Kidney epithelial cell (primary cell): ENCODE results near the gene ARPC3. TPM values are rescaled to one million over a fixed set of nuclear protein-coding genes. Genes with fewer than 3 reads are reported as not detected.

ENCODE experiments used
- DNase-seq: peaks from one replicate; pipeline ENCODE4 v3.0.0-alpha.2; 2010; ENCODE audit warnings: low read depth
- H3K27me3 ChIP-seq: 2 replicates; pipeline ENCODE4 v1.6.0; 2011; ENCODE audit warnings: low read length; ENCODE audit not compliant: control insufficient read depth, insufficient read depth
- H3K36me3 ChIP-seq: 2 replicates; pipeline ENCODE4 v1.5.1; 2011; ENCODE audit warnings: low read length; ENCODE audit not compliant: control insufficient read depth, insufficient read depth
- H3K4me3 ChIP-seq: 2 replicates; pipeline ENCODE4 v1.5.1; 2011; ENCODE audit warnings: low read depth, mild to moderate bottlenecking, control low read depth, low read length
- total RNA-seq: library from RNA; depleted of rRNA; stranded (reverse); fragments of >200 nt; gene quantifications from 2 replicates; pipeline ENCODE4 v1.2.3, GENCODE V29; 2015
- TF ChIP-seq, protein P1 (sequence below): IDR thresholded peaks from 2 replicates; pipeline ENCODE4 v1.5.1; 2011; ENCODE audit warnings: mild to moderate bottlenecking, moderate library complexity, low read length, control low read depth, inconsistent platforms; ENCODE audit not compliant: insufficient read depth, poor library complexity, severe bottlenecking

Gene ARPC3
- total RNA-seq, 1 donor from 2014 or later, result 796 TPM

GRCh38 chr12:110403146-110403975 lies 46.8 kb downstream of the ARPC3 start, which contains the start of gene ANAPC7:
Gene ANAPC7, minus strand, starts transcription at chr12:110403708. Its CDS starts 81 bp downstream, at chr12:110403627.
- TF ChIP-seq, protein P1, sequence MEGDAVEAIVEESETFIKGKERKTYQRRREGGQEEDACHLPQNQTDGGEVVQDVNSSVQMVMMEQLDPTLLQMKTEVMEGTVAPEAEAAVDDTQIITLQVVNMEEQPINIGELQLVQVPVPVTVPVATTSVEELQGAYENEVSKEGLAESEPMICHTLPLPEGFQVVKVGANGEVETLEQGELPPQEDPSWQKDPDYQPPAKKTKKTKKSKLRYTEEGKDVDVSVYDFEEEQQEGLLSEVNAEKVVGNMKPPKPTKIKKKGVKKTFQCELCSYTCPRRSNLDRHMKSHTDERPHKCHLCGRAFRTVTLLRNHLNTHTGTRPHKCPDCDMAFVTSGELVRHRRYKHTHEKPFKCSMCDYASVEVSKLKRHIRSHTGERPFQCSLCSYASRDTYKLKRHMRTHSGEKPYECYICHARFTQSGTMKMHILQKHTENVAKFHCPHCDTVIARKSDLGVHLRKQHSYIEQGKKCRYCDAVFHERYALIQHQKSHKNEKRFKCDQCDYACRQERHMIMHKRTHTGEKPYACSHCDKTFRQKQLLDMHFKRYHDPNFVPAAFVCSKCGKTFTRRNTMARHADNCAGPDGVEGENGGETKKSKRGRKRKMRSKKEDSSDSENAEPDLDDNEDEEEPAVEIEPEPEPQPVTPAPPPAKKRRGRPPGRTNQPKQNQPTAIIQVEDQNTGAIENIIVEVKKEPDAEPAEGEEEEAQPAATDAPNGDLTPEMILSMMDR, result no peak
- H3K36me3 ChIP-seq, result no peaks in the 10 kb centered on the region
- peak within 1 kb of the TSS; percentile 78 for H3K4me3 ChIP-seq
- DNase-seq, result peak; percentile 54
- no peaks in the 10 kb centered on the region for H3K27me3 ChIP-seq

Other genes starting within 250 kb of the ARPC3 start
- gene ATP2A2, start 169.1 kb downstream of the ARPC3 start, total RNA-seq, result 128 and 143 TPM in 2 replicates
- gene ANAPC7, start 46.6 kb downstream of the ARPC3 start, total RNA-seq, result 49.0 and 51.3 TPM in 2 replicates
- 24.6 and 25.9 TPM in 2 replicates for gene GPN3, start 17.9 kb upstream of the ARPC3 start, total RNA-seq
- 5.7 and 7.5 TPM in 2 replicates for gene FAM216A, start 18.5 kb upstream of the ARPC3 start, total RNA-seq
- 75.4 and 93.7 TPM in 2 replicates for gene VPS29, start 51.8 kb upstream of the ARPC3 start, total RNA-seq
- 0.88 and 1.2 TPM in 2 replicates for gene RAD9B, start 52.0 kb upstream of the ARPC3 start, total RNA-seq
- gene PPTC7, start 133.0 kb upstream of the ARPC3 start, total RNA-seq, result 9.8 and 11.5 TPM in 2 replicates
- gene TCTN1, start 163.8 kb upstream of the ARPC3 start, total RNA-seq, result 16.5 and 27.7 TPM in 2 replicates
- 0.33 and 2.1 TPM in 2 replicates for gene HVCN1, start 238.8 kb upstream of the ARPC3 start, total RNA-seq